Ovary (tissue), 3 donors: Measurements from ENCODE around the gene RABGAP1L.

Source experiments
- POLR2A ChIP-seq: fragments of 450-650 bp; IDR thresholded peaks from one replicate; pipeline ENCODE4 v1.6.1; 2017; ENCODE audit warnings: antibody characterized with exemption, mild to moderate bottlenecking, moderate library complexity
- TF ChIP-seq, protein P1 (sequence below), 3 donors: fragments of 450-650 bp in 2 of 3; fragments of 200-600 bp in 1 of 3; IDR thresholded peaks; one replicate each; pipeline versions ENCODE4 v1.5.1 to v1.8.0; 2016 to 2022; ENCODE audit warnings: antibody characterized with exemption in 3 of 3, mild to moderate bottlenecking in 1 of 3
- donor health status: DM: no; HTN: no; CAD: no.

DNA sequence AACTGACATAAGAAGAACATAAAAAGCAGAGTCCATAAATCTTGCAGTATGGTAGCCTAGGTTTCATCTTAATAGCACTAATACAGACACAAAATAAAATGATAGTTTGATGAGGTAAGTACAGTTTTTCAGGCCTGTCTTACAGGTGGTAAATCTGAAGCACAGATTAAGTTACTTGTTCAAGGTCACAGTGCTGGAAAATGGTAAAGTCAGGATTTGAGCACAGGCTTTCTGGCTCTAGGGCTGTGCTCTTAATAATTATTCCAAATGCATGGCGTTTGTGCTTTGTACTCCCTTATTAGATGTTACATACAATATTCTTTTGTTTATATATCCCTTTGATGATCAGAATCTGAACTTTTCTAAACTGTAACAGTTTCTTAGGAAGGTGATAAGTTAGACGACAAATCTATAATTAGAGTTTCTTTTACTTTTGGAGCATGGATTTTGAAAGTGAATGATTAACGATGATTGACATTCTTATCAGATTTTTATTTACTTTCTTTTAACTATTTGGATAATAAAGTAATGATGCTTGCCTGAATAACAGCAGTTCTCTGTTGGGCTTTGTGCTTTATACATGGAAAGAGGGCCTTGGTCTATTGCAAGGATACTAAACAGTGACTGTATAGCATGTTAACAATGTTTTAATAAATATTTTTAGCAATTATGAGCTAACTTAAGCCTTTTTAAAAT lies 738.9 kb downstream of the RABGAP1L start:
- TF ChIP-seq, protein P1, sequence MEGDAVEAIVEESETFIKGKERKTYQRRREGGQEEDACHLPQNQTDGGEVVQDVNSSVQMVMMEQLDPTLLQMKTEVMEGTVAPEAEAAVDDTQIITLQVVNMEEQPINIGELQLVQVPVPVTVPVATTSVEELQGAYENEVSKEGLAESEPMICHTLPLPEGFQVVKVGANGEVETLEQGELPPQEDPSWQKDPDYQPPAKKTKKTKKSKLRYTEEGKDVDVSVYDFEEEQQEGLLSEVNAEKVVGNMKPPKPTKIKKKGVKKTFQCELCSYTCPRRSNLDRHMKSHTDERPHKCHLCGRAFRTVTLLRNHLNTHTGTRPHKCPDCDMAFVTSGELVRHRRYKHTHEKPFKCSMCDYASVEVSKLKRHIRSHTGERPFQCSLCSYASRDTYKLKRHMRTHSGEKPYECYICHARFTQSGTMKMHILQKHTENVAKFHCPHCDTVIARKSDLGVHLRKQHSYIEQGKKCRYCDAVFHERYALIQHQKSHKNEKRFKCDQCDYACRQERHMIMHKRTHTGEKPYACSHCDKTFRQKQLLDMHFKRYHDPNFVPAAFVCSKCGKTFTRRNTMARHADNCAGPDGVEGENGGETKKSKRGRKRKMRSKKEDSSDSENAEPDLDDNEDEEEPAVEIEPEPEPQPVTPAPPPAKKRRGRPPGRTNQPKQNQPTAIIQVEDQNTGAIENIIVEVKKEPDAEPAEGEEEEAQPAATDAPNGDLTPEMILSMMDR (IDR thresholded peaks at IDR 0.05), result no peak
- TF ChIP-seq POLR2A, result no peak
